GM12878 (cell line): ENCODE data around the gene ASH1L. TPM values are rescaled to one million over a fixed set of nuclear protein-coding genes. Genes with fewer than 3 reads are reported as not detected.
"Not testable (repeated sequence)": the region's sequence is repeated elsewhere in the genome, so short reads cannot be mapped to it uniquely, and the experiment has no call there.

Experiments used
- ATAC-seq: fragments of 200-7000 bp; cut with Tn5 transposase; 3 replicates; pipeline ENCODE4 v1.9.1; 2020; ENCODE audit warnings: mild to moderate bottlenecking, moderate library complexity
- BruUV-seq: library from RNA; stranded (reverse); fragments of 400-500 nt; replicated peaks from 2 replicates; lab custom pipeline; 2021; lab: Mats Ljungman, UMichigan
- CTCF ChIA-PET: fragments of 300-600 bp; sonication (Branson Sonifier 250); formaldehyde crosslinking; extraction: SDS; loops from one replicate; lab custom pipeline; 2021; ENCODE audit warnings: inconsistent platforms; lab: Yijun Ruan, JAX
- POLR2A ChIA-PET: fragments of 350-600 bp; formaldehyde crosslinking; extraction: SDS; loops from one replicate; lab custom pipeline; 2021; ENCODE audit warnings: inconsistent platforms; lab: Charles Lee
- RAD21 ChIA-PET: fragments of 300-600 bp; sonication (Branson Sonifier 250); formaldehyde crosslinking; loops from one replicate; lab custom pipeline; 2023; ENCODE audit warnings: antibody characterized with exemption; ENCODE audit not compliant: unreplicated experiment; lab: Charles Lee
- SMC1A ChIA-PET: fragments of 300-600 bp; sonication (Branson Sonifier 250); formaldehyde crosslinking; loops from one replicate; lab custom pipeline; 2023; ENCODE audit not compliant: unreplicated experiment, uncharacterized antibody; lab: Charles Lee
- DNase-seq: peaks from one replicate; pipeline ENCODE4 v3.0.0-alpha.2; 2011; ENCODE audit warnings: low read depth, low spot score
- FAIRE-seq: peaks from 3 replicates; lab custom pipeline; 2011; peaks lifted over from hg19 to GRCh38; lab: Jason Lieb, UNC
- H2AFZ ChIP-seq: 2 replicates; pipeline ENCODE4 v1.6.0; 2011; ENCODE audit warnings: low read depth, low read length, control low read depth; ENCODE audit not compliant: control insufficient read depth
- H3K27ac ChIP-seq: 2 replicates; pipeline ENCODE4 v1.5.1; 2011; ENCODE audit warnings: control low read depth; ENCODE audit not compliant: control insufficient read depth, insufficient read depth
- H3K27me3 ChIP-seq, 2 experiments: replicated peaks in 1 of 2; 2 replicates each; pipeline versions ENCODE4 v1.6.0 to v1.6.1; 2011; ENCODE audit warnings: low read length in 1 of 2; ENCODE audit not compliant: control insufficient read depth in 2 of 2, insufficient read depth in 2 of 2
- H3K36me3 ChIP-seq, 2 experiments: 2 replicates each; pipeline ENCODE4 v1.5.1; 2011; ENCODE audit warnings: low read length in 1 of 2; ENCODE audit not compliant: control insufficient read depth in 2 of 2, insufficient read depth in 2 of 2
- H3K4me1 ChIP-seq: 2 replicates; pipeline ENCODE4 v1.6.1; 2011; ENCODE audit warnings: mild to moderate bottlenecking, low read length, moderate library complexity, mixed read lengths; ENCODE audit not compliant: control insufficient read depth, insufficient read depth
- H3K4me2 ChIP-seq: 2 replicates; pipeline ENCODE4 v1.6.0; 2011; ENCODE audit warnings: control low read depth; ENCODE audit not compliant: control insufficient read depth, insufficient read depth
- H3K4me3 ChIP-seq: fragments of 200-600 bp; sonication (generic); 2 replicates; pipeline ENCODE4 v1.5.1; 2016
- H3K79me2 ChIP-seq: 2 replicates; pipeline ENCODE4 v1.6.0; 2011; ENCODE audit warnings: low read length; ENCODE audit not compliant: control insufficient read depth, insufficient read depth
- H3K9ac ChIP-seq: 2 replicates; pipeline ENCODE4 v1.8.0; 2011; ENCODE audit warnings: low read length, control low read depth, mixed read lengths; ENCODE audit not compliant: control insufficient read depth, insufficient read depth
- H3K9me3 ChIP-seq: replicated peaks from 3 replicates; pipeline ENCODE4 v1.5.1; 2011; ENCODE audit warnings: mild to moderate bottlenecking, low read length; ENCODE audit not compliant: control insufficient read depth, insufficient read depth
- H4K20me1 ChIP-seq: 2 replicates; pipeline ENCODE4 v1.6.0; 2011; ENCODE audit not compliant: control insufficient read depth, insufficient read depth
- CUX1 ChIP-seq: IDR thresholded peaks from 2 replicates; pipeline ENCODE4 v1.6.1; 2012; ENCODE audit warnings: improper control_type of control experiment, low read depth, low read length; ENCODE audit not compliant: insufficient replicate concordance
- ZBED1 ChIP-seq: IDR thresholded peaks from 2 replicates; pipeline ENCODE4 v1.6.1; 2016; ENCODE audit warnings: borderline replicate concordance
- ZNF384 ChIP-seq: IDR thresholded peaks from 2 replicates; pipeline ENCODE4 v1.6.1; 2012; ENCODE audit warnings: low read depth, mild to moderate bottlenecking, low read length, improper control_type of control experiment, borderline replicate concordance
- WGBS: methylation state at CpG from one replicate; pipeline ENCODE4 v1.1.6; 2016; ENCODE audit warnings: low lambda C conversion rate; ENCODE audit not compliant: insufficient replicate concordance, insufficient coverage; ENCODE audit errors: missing lambda C conversion rate; 5-methylcytosine and 5-hydroxymethylcytosine counted together
- in situ Hi-C: fragments of 300-500 bp; cut with MboI; formaldehyde crosslinking; loops from 9 replicates; pipeline ENCODE4 v1.14.3; 2018; ENCODE audit warnings: mixed read lengths
- intact Hi-C: fragments of 100-400 bp; cut with micrococcal nuclease; formaldehyde crosslinking; loops from one replicate; pipeline ENCODE4 v1.14.2; 2022; ENCODE audit not compliant: unreplicated experiment
- polyA plus RNA-seq, 11 experiments: library from polyadenylated mRNA; depleted of rRNA in 4 of 11; unstranded in 6 of 11; stranded (reverse) in 5 of 11; fragments of >200 nt; fragmentation: Nextera tagmentation in 4 of 11; fragmentation: Illumina TruSeq in 1 of 11; extraction: Ambion mirVana in 4 of 11; extraction: Trizol in 1 of 11; gene quantifications; 1 replicate in 1 of 11; 2 replicates in 10 of 11; pipeline versions ENCODE4 v1.2.1 to v1.2.3, GENCODE V29; 2011 to 2016; ENCODE audit warnings: inconsistent platforms in 2 of 11, missing spikeins in 2 of 11, low read depth in 1 of 11
- total RNA-seq, 4 experiments: library from RNA; depleted of rRNA in 3 of 4; stranded (reverse); fragments of >200 nt in 3 of 4; fragmentation: Illumina TruSeq in 1 of 4; extraction: Trizol in 1 of 4; gene quantifications; 2 replicates each; pipeline versions ENCODE4 v1.2.1 to v1.2.3, GENCODE V29; 2013 to 2021
- TF ChIP-seq, protein P1 (sequence below): fragments of 450-650 bp; IDR thresholded peaks from 2 replicates; pipeline ENCODE4 v1.6.1; 2018; ENCODE audit warnings: borderline replicate concordance, mild to moderate bottlenecking; ENCODE audit not compliant: partially characterized antibody

ASH1L gene
- total and polyA plus RNA-seq, 10 of the 15 experiments (the other 5 are each of a cell fraction or from before 2014, with no cell fraction given): 1.7 to 23.9 (median 16.6) TPM

GRCh38 chr1:155562581-155563376 lies at the start of gene ASH1L (continued):
- TF ChIP-seq, protein P1, sequence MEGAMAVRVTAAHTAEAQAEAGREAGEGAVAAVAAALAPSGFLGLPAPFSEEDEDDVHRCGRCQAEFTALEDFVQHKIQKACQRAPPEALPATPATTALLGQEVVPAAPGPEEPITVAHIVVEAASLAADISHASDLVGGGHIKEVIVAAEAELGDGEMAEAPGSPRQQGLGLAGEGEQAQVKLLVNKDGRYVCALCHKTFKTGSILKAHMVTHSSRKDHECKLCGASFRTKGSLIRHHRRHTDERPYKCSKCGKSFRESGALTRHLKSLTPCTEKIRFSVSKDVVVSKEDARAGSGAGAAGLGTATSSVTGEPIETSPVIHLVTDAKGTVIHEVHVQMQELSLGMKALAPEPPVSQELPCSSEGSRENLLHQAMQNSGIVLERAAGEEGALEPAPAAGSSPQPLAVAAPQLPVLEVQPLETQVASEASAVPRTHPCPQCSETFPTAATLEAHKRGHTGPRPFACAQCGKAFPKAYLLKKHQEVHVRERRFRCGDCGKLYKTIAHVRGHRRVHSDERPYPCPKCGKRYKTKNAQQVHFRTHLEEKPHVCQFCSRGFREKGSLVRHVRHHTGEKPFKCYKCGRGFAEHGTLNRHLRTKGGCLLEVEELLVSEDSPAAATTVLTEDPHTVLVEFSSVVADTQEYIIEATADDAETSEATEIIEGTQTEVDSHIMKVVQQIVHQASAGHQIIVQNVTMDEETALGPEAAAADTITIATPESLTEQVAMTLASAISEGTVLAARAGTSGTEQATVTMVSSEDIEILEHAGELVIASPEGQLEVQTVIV: peak; percentile 93
- no peak for TF ChIP-seq ZNF384
- TF ChIP-seq ZBED1: no peak
- TF ChIP-seq CUX1: no peak

GRCh38 chr1:155610257-155610647 lies 47.6 kb upstream of the ASH1L start:
- DNase-seq, H3K27me3 ChIP-seq, H3K36me3 ChIP-seq, H3K4me1 ChIP-seq, H3K27ac ChIP-seq, BruUV-seq, intact Hi-C loops, H3K4me3 ChIP-seq, H3K9ac ChIP-seq, H3K4me2 ChIP-seq, H3K79me2 ChIP-seq, H3K9me3 ChIP-seq, POLR2A ChIA-PET, in situ Hi-C loops, H4K20me1 ChIP-seq, H2AFZ ChIP-seq, RAD21 ChIA-PET: not testable (repeated sequence)
- 0% methylated on average over 6 of the region's 33 CpGs for WGBS
- ChIA-PET CTCF (interaction anchor here (0.6 to 1.5 kb wide), 3 partner anchors 359 to 456 kb away, joined by 3 to 5 read pairs (median 3); no protein-coding TSS in a partner anchor), SMC1A (interaction anchor here (1.5 kb wide), 1 partner anchor 72 kb away, joined by 4 read pairs; no protein-coding TSS in a partner anchor)
- peak; percentile 48 for ATAC-seq
- peak; percentile 68 for FAIRE-seq
